ENCODE results near the gene PTCH2. TPM values are rescaled to one million over a fixed set of nuclear protein-coding genes. Genes with fewer than 3 reads are reported as not detected.
"Not testable (repeated sequence)": the region's sequence is repeated elsewhere in the genome, so short reads cannot be mapped to it uniquely, and the experiment has no call there.

Gene PTCH2
- total and polyA plus RNA-seq, 5 donors from 2014 or later = 0.05 to 0.94 (median 0.13) TPM; not detected in 2

DNA sequence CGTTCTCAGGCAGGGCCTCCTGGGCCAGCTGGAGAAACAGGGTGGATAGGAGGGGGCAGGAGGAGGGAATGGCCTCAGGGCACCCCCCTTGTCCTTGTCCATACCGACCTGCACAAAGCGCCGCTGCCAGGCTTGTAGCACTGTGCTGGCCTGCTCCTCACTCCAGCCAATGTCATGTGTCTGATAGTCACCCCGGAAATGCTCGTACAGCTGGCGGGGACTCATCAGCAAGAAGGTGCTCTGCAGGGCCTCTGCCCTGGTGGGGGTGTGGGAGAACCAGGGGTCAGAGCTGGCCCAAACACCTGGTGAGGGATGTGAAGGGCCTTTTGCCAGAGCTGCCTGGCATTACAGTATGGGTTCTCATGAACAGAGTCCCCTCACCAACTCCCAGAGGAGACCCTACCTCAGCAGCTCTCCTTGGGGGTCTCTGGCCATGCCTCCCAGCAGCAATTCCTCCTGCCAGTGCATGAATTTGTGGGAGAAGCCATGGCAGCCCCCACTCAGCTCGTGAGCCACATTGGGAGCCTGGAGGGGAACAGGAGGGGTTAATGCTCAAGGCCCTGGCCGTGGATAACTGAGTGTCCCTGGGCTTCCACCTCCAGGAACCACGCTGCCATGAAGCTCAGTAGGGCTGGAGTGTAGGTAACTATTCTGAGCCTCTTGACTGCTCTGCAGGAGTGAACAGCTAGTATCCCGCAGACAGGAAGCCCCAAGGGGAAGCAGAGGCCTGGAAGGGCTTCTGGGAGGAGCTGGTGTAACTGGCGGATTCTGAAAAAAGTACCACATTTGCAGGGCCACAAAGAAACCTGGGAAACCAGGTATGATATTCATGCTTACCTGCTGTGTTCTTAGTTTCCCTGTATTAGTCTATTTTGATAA is 13.3 kb downstream of the PTCH2 start:
- no peaks in the 10 kb centered on the region for H3K4me1 Mint-ChIP-seq
- H3K36me3 Mint-ChIP-seq = no peaks in the 10 kb centered on the region
- H3K27me3 ChIP-seq (ENCODE audit: control insufficient read depth, insufficient read depth, low read length) = no peaks in the 10 kb centered on the region
- no peak overlapping the region for H3K27ac ChIP-seq (ENCODE audit: insufficient read depth, low read length, poor library complexity, severe bottlenecking)
- ATAC-seq (ENCODE audit: low read depth in 2 of 2) (no peak), DNase-seq (no peak)
- H3K27me3 Mint-ChIP-seq = no peaks in the 10 kb centered on the region
- H3K4me3 ChIP-seq (ENCODE audit: low read depth, low read length) = no peak overlapping the region
- no peaks in the 10 kb centered on the region for H3K9me3 Mint-ChIP-seq
- no peak overlapping the region for H3K4me3 Mint-ChIP-seq
- H3K4me1 ChIP-seq (ENCODE audit: control insufficient read depth, insufficient read depth, low read length, poor library complexity, severe bottlenecking) = no peaks in the 10 kb centered on the region
- no peak overlapping the region for H3K27ac Mint-ChIP-seq
- no peaks in the 10 kb centered on the region for H3K9me3 ChIP-seq (ENCODE audit: control insufficient read depth in 2 of 2, low read length in 2 of 2)
- H3K36me3 ChIP-seq (ENCODE audit: control insufficient read depth, insufficient read depth, low read length) = no peaks in the 10 kb centered on the region

DNA sequence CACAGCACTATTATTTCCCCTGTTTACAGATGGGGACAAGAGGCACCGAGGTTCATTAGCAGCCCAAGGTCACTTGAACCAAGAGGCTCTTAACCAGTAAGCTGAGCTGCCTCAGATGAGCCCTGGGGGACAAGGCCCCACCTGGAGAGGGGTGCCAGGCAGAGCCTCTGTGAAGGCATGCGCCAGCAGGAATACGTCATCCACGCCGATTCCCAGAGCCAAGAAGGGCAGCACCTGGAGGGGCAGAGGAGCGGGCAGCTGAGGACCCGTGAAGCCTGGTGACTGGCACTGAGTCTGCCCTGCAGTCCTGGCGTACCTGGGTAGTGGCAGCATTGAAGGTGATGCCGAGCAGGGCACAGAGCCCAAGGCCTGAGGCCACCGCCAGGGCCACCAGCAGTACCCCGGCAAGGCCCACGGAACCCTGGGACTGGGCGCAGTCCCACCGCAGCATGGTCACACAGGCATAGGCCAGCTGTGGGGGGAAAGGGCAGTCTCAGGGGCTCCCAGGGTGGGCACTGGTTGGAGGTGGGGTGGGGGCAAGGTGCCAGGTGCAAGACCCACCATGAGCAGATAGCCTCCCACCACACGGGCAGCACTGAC is 14.1 kb downstream of the PTCH2 start:
- no peak overlapping the region for H3K4me3 ChIP-seq (ENCODE audit: low read depth, low read length)
- Mint-ChIP-seq H3K27me3 (no peaks in the 10 kb centered on the region), H3K4me3 (no peak overlapping the region), H3K27ac (no peak overlapping the region), H3K9me3 (no peaks in the 10 kb centered on the region), H3K4me1 (no peaks in the 10 kb centered on the region), H3K36me3 (no peaks in the 10 kb centered on the region)
- no peaks in the 10 kb centered on the region for H3K36me3 ChIP-seq (ENCODE audit: control insufficient read depth, insufficient read depth, low read length)
- H3K27ac ChIP-seq (ENCODE audit: insufficient read depth, low read length, poor library complexity, severe bottlenecking) = no peak overlapping the region
- H3K4me1 ChIP-seq (ENCODE audit: control insufficient read depth, insufficient read depth, low read length, poor library complexity, severe bottlenecking) = no peaks in the 10 kb centered on the region
- ATAC-seq (ENCODE audit: low read depth in 2 of 2) (no peak), DNase-seq (no peak)
- no peaks in the 10 kb centered on the region for H3K9me3 ChIP-seq (ENCODE audit: control insufficient read depth in 2 of 2, low read length in 2 of 2)
- H3K27me3 ChIP-seq (ENCODE audit: control insufficient read depth, insufficient read depth, low read length) = no peaks in the 10 kb centered on the region

DNA sequence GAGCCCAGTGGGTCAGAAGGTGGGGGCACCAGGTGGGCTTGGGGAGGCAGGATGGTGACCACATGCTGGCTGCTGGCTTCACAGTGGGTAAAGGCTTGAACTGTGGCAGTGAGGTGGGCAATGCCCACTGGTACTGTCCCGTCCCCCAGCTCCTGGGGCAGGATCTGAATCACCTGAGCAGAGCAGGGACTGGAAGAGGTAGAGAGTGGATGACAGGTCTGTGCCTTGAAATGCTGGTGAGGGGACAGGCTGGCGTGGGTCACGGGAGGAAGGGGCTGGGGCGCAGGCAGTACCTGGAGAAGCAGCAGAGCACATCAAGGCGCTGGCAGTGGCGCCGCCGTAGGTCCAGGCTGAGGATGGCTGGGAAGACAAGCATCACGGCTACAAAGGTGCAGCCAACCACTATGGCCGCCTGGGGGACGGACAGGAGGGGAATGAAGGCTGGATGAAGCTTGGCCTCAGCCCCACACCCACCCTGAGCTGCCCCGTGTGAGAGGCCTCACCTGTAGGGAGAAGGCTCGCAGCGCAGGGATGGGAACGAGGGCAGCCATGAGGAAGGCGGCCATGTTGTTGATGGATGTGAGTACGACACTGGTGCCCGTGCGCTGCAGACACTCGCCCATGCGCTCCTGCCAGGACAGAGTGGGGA is 14.9 kb downstream of the PTCH2 start:
- Histone ChIP-seq H3K4me3 (ENCODE audit: low read depth, low read length) (no peak overlapping the region), H3K27me3 (ENCODE audit: control insufficient read depth, insufficient read depth, low read length) (no peaks in the 10 kb centered on the region), H3K9me3 (ENCODE audit: control insufficient read depth in 2 of 2, low read length in 2 of 2) (no peaks in the 10 kb centered on the region), H3K36me3 (ENCODE audit: control insufficient read depth, insufficient read depth, low read length) (no peaks in the 10 kb centered on the region), H3K27ac (ENCODE audit: insufficient read depth, low read length, poor library complexity, severe bottlenecking) (no peak overlapping the region), H3K4me1 (ENCODE audit: control insufficient read depth, insufficient read depth, low read length, poor library complexity, severe bottlenecking) (no peaks in the 10 kb centered on the region)
- Mint-ChIP-seq H3K4me1 (no peaks in the 10 kb centered on the region), H3K36me3 (no peaks in the 10 kb centered on the region), H3K27me3 (no peaks in the 10 kb centered on the region), H3K4me3 (no peak overlapping the region), H3K9me3 (no peaks in the 10 kb centered on the region), H3K27ac (no peak overlapping the region)
- ATAC-seq (ENCODE audit: low read depth in 2 of 2) (no peak), DNase-seq (no peak)

DNA sequence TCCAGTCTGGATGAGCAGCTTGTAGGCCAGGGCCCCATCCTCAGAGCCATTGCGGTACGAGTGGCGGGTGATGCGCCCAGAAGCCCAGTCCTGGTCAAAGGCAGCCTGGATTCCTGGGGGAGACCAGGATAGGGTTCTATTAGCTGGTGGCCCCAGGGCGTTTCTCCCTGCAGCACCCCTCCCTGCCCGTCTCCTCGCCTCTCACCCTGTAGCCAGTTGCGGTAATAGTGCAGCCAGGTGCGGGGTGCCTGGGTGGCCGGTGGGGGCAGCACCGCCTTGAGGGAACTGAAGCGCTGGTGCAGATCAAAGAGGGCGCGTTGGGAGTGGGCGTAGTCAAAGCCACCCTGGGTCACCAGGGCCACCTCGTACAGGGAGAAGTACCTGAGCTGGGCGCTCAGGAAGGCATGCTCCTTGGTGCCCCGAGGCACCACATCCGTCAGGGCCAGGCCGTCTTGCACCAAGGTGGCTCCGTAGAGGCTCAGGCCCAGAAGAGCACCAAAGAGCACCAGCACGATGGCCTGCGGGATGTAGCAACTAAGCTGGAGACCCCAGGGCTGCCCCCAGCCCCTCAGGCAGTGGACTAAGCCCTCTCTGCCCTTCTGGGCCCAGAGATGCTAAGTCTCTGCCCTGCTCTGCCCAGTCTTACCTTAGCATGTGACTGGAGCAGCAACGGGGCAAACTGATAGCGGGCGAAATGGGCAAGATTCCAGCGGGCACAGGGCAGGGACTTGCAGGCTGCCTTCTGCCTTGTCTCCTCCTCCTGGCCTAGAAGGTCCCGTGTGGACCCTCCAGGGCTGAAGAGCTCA is 15.7 kb downstream of the PTCH2 start:
- Histone ChIP-seq H3K27me3 (ENCODE audit: control insufficient read depth, insufficient read depth, low read length) (no peaks in the 10 kb centered on the region), H3K27ac (ENCODE audit: insufficient read depth, low read length, poor library complexity, severe bottlenecking) (no peak overlapping the region), H3K9me3 (ENCODE audit: control insufficient read depth in 2 of 2, low read length in 2 of 2) (no peaks in the 10 kb centered on the region), H3K4me1 (ENCODE audit: control insufficient read depth, insufficient read depth, low read length, poor library complexity, severe bottlenecking) (no peaks in the 10 kb centered on the region), H3K4me3 (ENCODE audit: low read depth, low read length) (no peak overlapping the region), H3K36me3 (ENCODE audit: control insufficient read depth, insufficient read depth, low read length) (no peaks in the 10 kb centered on the region)
- Mint-ChIP-seq H3K36me3 (no peaks in the 10 kb centered on the region), H3K4me1 (peaks cover 0 to 2% (median 0%) of the 10 kb centered on the region in 4 donors), H3K9me3 (no peaks in the 10 kb centered on the region), H3K4me3 (no peak overlapping the region), H3K27me3 (no peaks in the 10 kb centered on the region), H3K27ac (no peak overlapping the region)
- DNase-seq = no peak
- ATAC-seq (ENCODE audit: low read depth in 2 of 2) = no peak

DNA sequence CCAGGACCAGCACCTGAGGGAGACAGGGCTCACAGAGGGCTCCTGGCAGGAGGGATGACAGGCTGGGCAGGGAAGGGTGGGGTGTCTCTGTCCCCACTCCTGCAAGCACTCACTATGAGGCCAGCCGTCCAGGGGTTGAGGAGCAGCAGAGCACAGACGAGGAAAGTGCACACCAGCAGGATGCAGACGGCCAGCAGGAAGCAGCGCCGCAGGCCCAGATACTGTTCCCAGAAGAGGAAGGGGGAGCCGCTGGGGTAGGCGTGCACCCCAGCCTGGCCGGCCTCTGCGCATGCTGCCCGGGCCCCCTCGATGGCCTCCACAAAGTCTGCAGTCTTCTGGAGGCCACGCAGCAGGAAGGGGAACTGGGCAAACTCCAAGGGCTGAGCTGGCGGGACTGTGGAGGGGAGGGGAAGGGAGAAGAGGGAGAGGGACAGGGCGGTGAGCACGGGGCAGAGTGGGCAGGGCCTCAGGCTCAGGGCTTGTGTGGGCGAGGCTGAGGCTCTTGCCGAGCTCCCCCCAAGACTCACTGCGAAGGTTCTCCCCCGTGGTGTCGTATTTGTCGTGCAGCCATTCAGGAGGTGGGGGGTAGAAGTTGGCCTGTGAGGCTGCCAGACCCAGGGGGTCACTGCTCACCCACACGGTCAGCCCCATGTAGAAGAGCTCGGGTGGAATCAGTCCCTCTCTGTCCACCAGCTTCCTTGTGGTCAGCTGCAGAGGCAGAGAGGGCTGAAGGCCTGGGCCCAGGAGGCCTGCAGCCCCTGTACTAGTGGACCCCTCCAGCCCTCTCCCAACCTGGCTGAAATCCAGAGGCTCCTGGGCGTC is 16.5 kb downstream of the PTCH2 start:
- H3K9me3 Mint-ChIP-seq = no peaks in the 10 kb centered on the region
- ATAC-seq (ENCODE audit: low read depth in 2 of 2) (peak in 1 of 2 donors; percentile 19), DNase-seq (no peak)
- no peaks in the 10 kb centered on the region for H3K9me3 ChIP-seq (ENCODE audit: control insufficient read depth in 2 of 2, low read length in 2 of 2)
- no peaks in the 10 kb centered on the region for H3K36me3 Mint-ChIP-seq
- H3K4me1 ChIP-seq (ENCODE audit: control insufficient read depth, insufficient read depth, low read length, poor library complexity, severe bottlenecking) = no peaks in the 10 kb centered on the region
- no peaks in the 10 kb centered on the region for H3K36me3 ChIP-seq (ENCODE audit: control insufficient read depth, insufficient read depth, low read length)
- H3K27me3 Mint-ChIP-seq = no peaks in the 10 kb centered on the region
- no peak overlapping the region for H3K4me3 ChIP-seq (ENCODE audit: low read depth, low read length)
- no peak overlapping the region for H3K27ac Mint-ChIP-seq
- H3K4me1 Mint-ChIP-seq = peaks cover 0 to 5% (median 2%) of the 10 kb centered on the region in 4 donors
- no peak overlapping the region for H3K27ac ChIP-seq (ENCODE audit: insufficient read depth, low read length, poor library complexity, severe bottlenecking)
- no peaks in the 10 kb centered on the region for H3K27me3 ChIP-seq (ENCODE audit: control insufficient read depth, insufficient read depth, low read length)
- no peak overlapping the region for H3K4me3 Mint-ChIP-seq

DNA sequence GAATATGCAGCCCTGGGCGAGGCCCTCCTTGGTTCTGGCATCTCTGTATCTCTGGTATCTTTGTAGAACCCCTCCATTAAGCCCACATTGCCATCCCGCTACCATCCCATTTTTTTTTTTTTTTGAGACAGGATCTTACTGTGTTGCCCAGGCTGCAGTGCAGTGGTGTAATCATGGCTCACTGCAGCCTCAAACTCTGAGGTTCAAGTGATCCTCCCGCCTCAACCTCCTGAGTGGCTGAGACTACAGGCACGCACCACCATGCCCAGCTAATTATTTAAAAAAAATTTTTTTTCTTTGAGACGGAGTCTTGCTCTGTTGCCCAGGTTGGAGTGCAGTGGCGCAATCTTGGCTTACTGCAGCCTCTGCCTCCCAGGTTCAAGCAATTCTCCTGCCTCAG is 18.7 kb downstream of the PTCH2 start:
- not testable (repeated sequence) for H3K4me3 ChIP-seq (ENCODE audit: low read depth, low read length); ATAC-seq (ENCODE audit: low read depth in 2 of 2); H3K36me3 ChIP-seq (ENCODE audit: control insufficient read depth, insufficient read depth, low read length); H3K9me3 Mint-ChIP-seq; H3K36me3 Mint-ChIP-seq; DNase-seq; H3K9me3 ChIP-seq (ENCODE audit: control insufficient read depth in 2 of 2, low read length in 2 of 2); H3K27me3 Mint-ChIP-seq; H3K27ac Mint-ChIP-seq; H3K27ac ChIP-seq (ENCODE audit: insufficient read depth, low read length, poor library complexity, severe bottlenecking); H3K27me3 ChIP-seq (ENCODE audit: control insufficient read depth, insufficient read depth, low read length)
- Mint-ChIP-seq H3K4me3 (peak overlapping the region in 1 of 4 donors; percentile 22), H3K4me1 (peaks cover 7 to 26% (median 17%) of the 10 kb centered on the region in 4 donors)
- peaks cover 12% of the 10 kb centered on the region for H3K4me1 ChIP-seq (ENCODE audit: control insufficient read depth, insufficient read depth, low read length, poor library complexity, severe bottlenecking)

DNA sequence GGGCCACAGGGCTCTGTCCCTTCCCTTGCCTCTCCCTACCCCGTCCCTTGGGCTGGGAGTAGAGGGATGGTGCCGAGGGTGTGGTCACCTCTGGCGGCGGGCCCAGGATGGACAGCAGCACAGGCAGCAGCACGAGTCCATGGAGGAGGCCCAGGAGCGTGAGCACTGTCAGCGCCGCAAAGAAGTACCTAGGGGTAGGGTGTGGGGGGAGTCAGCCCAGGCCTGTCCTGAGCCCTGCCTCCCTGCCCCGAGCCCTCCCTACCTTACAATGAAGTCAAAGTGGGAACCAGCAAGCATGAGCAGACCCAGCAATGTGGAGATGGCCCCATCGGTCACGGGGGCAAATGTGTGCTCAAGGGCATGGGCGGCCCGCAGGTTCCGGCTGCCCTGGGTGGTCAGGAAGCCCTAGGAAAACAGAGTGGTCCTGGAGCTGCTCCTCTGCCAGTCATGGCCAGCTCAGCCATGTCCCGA is 20.0 kb downstream of the PTCH2 start:
- Mint-ChIP-seq H3K4me1 (peaks cover 10 to 38% (median 22%) of the 10 kb centered on the region in 4 donors), H3K36me3 (no peaks in the 10 kb centered on the region), H3K27me3 (no peaks in the 10 kb centered on the region), H3K9me3 (peaks cover 0 to under 1% (median 0%) of the 10 kb centered on the region in 7 donors), H3K4me3 (peak overlapping the region in 1 of 4 donors; percentile 71), H3K27ac (peak overlapping the region in 1 of 3 donors; percentile 31)
- H3K4me3 ChIP-seq (ENCODE audit: low read depth, low read length) = no peak overlapping the region
- H3K27me3 ChIP-seq (ENCODE audit: control insufficient read depth, insufficient read depth, low read length) = no peaks in the 10 kb centered on the region
- no peaks in the 10 kb centered on the region for H3K36me3 ChIP-seq (ENCODE audit: control insufficient read depth, insufficient read depth, low read length)
- no peaks in the 10 kb centered on the region for H3K9me3 ChIP-seq (ENCODE audit: control insufficient read depth in 2 of 2, low read length in 2 of 2)
- DNase-seq (no peak), ATAC-seq (ENCODE audit: low read depth in 2 of 2) (no peak)
- H3K4me1 ChIP-seq (ENCODE audit: control insufficient read depth, insufficient read depth, low read length, poor library complexity, severe bottlenecking) = peaks cover 18% of the 10 kb centered on the region
- no peak overlapping the region for H3K27ac ChIP-seq (ENCODE audit: insufficient read depth, low read length, poor library complexity, severe bottlenecking)

Data from CD4-positive, CD25-positive, alpha-beta regulatory T cell (primary cell).